Fibroblast of pulmonary artery (primary cell): Measurements from ENCODE around the gene TLCD3A.

Experiments
- DNase-seq: peaks from one replicate; pipeline ENCODE4 v3.0.0-alpha.2; 2010; ENCODE audit warnings: low read depth
- H3K4me3 ChIP-seq: replicated peaks from 2 replicates; pipeline ENCODE4 v1.5.1; 2011; ENCODE audit warnings: low read depth, mild to moderate bottlenecking, control low read depth, low read length, moderate library complexity
- CTCF ChIP-seq: IDR thresholded peaks from 2 replicates; pipeline ENCODE4 v1.5.1; 2011; ENCODE audit warnings: mild to moderate bottlenecking, control low read depth, low read length, inconsistent platforms; ENCODE audit errors: missing control alignments

TLCD3A gene

GRCh38 chr17:708132-708531 is 24.3 kb upstream of the TLCD3A start:
- no peak for TF ChIP-seq CTCF
- DNase-seq, result no peak
- H3K4me3 ChIP-seq, result no peak overlapping the region

- H3K4me3 ChIP-seq, result no peak overlapping the region
- DNase-seq, result no peak
- TF ChIP-seq CTCF, result no peak
These were observed 14.3 kb upstream of the TLCD3A start for GRCh38 chr17:718075-718474.

GRCh38 chr17:720706-721539 is 11.5 kb upstream of the TLCD3A start:
- no peak overlapping the region for H3K4me3 ChIP-seq
- DNase-seq, result no peak
- TF ChIP-seq CTCF, result no peak

GRCh38 chr17:721540-721937 is 10.9 kb upstream of the TLCD3A start:
- no peak for TF ChIP-seq CTCF
- no peak overlapping the region for H3K4me3 ChIP-seq
- no peak for DNase-seq

- TF ChIP-seq CTCF, result no peak
- no peak overlapping the region for H3K4me3 ChIP-seq
- DNase-seq, result no peak
These were observed 7.3 kb upstream of the TLCD3A start for GRCh38 chr17:725084-725483.

GRCh38 chr17:725746-726145 is 6.7 kb upstream of the TLCD3A start:
- DNase-seq, result no peak
- TF ChIP-seq CTCF, result no peak
- no peak overlapping the region for H3K4me3 ChIP-seq
